ENCODE measurements around the gene CAMTA2.
A peak's percentile ranks its signal among the peaks of the same experiment; 100 is the strongest.

DNA sequence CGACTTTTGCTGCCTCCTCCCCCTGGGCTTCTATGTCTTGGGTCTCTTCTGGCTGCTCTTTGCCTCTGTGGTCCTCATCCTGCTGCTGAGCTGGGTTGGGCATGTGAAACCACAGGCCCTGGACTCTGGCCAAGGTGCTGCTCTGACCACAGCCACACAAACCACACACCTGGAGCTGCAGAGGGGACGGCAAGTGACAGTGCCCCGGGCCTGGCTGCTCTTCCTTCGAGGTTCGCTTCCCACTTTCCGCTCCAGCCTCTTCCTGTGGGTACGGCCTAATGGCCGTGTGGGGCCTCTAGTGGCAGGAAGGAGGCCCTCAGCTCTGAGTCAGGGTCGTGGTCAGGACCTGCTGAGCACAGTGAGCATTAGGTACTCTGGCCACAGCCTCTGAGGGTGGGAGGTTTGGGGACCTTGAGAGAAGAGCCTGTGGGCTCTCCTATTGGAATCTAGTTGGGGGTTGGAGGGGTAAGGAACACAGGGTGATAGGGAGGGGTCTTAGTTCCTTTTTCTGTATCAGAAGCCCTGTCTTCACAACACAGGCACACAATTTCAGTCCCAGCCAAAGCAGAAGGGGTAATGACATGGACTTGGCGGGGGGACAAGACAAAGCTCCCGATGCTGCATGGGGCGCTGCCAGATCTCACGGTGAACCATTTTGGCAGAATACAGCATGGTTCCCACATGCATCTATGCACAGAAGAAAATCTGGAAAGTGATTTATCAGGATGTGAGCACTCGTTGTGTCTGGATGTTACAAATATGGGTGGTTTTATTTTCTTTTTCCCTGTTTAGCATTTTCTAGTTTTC lies 53.1 kb downstream of the CAMTA2 start:
- no peak for TF ChIP-seq EZH2phosphoT487 (IDR thresholded peaks at IDR 0.05; ENCODE audit: borderline replicate concordance, low read depth, low read length)
- TF ChIP-seq, protein P1, sequence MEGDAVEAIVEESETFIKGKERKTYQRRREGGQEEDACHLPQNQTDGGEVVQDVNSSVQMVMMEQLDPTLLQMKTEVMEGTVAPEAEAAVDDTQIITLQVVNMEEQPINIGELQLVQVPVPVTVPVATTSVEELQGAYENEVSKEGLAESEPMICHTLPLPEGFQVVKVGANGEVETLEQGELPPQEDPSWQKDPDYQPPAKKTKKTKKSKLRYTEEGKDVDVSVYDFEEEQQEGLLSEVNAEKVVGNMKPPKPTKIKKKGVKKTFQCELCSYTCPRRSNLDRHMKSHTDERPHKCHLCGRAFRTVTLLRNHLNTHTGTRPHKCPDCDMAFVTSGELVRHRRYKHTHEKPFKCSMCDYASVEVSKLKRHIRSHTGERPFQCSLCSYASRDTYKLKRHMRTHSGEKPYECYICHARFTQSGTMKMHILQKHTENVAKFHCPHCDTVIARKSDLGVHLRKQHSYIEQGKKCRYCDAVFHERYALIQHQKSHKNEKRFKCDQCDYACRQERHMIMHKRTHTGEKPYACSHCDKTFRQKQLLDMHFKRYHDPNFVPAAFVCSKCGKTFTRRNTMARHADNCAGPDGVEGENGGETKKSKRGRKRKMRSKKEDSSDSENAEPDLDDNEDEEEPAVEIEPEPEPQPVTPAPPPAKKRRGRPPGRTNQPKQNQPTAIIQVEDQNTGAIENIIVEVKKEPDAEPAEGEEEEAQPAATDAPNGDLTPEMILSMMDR (conservative IDR thresholded peaks at IDR 0.05; ENCODE audit: low read length), result peak; percentile 41
